SK-N-SH (cell line): ENCODE measurements around the gene ERC2.

ENCODE experiments used
- EP300 ChIP-seq, 2 experiments: IDR thresholded peaks; 2 replicates each; pipeline versions ENCODE4 v1.4.0 to v1.6.1; 2012; ENCODE audit warnings: borderline replicate concordance in 1 of 2, low read depth in 1 of 2, low read length in 1 of 2
- EZH2phosphoT487 ChIP-seq: fragments of 200-600 bp; sonication (generic); IDR thresholded peaks from 2 replicates; pipeline ENCODE4 v1.6.1; 2017; ENCODE audit warnings: low read depth, mixed run types, mild to moderate bottlenecking, antibody characterized with exemption, moderate library complexity, borderline replicate concordance
- GABPA ChIP-seq: IDR thresholded peaks from 2 replicates; pipeline ENCODE4 v1.4.0; 2012; ENCODE audit warnings: low read depth, mild to moderate bottlenecking
- MEF2A ChIP-seq: IDR thresholded peaks from 2 replicates; pipeline ENCODE4 v1.4.0; 2012; ENCODE audit warnings: low read depth, borderline replicate concordance
- MXI1 ChIP-seq: IDR thresholded peaks from 2 replicates; pipeline ENCODE4 v1.6.1; 2012; ENCODE audit warnings: mild to moderate bottlenecking, low read depth, low read length, improper control_type of control experiment
- NRF1 ChIP-seq: IDR thresholded peaks from 2 replicates; pipeline ENCODE4 v1.6.1; 2012; ENCODE audit warnings: low read depth, mild to moderate bottlenecking, low read length
- RAD21 ChIP-seq: IDR thresholded peaks from 2 replicates; pipeline ENCODE4 v1.6.1; 2012; ENCODE audit warnings: mild to moderate bottlenecking, low read length
- RCOR1 ChIP-seq: fragments of 150-350 bp; IDR thresholded peaks from 2 replicates; pipeline ENCODE4 v1.6.1; 2017; ENCODE audit warnings: antibody characterized with exemption, low read length
- SIN3A ChIP-seq: IDR thresholded peaks from 2 replicates; pipeline ENCODE4 v1.6.1; 2012; ENCODE audit warnings: low read depth, mild to moderate bottlenecking, low read length, moderate library complexity, borderline replicate concordance
- TCF12 ChIP-seq: IDR thresholded peaks from 2 replicates; pipeline ENCODE4 v1.4.0; 2012
- TF ChIP-seq, protein P1 (sequence below): IDR thresholded peaks from 2 replicates; pipeline ENCODE4 v1.6.1; 2012; ENCODE audit warnings: mild to moderate bottlenecking, low read depth, low read length, moderate library complexity

- TF ChIP-seq, protein P1, sequence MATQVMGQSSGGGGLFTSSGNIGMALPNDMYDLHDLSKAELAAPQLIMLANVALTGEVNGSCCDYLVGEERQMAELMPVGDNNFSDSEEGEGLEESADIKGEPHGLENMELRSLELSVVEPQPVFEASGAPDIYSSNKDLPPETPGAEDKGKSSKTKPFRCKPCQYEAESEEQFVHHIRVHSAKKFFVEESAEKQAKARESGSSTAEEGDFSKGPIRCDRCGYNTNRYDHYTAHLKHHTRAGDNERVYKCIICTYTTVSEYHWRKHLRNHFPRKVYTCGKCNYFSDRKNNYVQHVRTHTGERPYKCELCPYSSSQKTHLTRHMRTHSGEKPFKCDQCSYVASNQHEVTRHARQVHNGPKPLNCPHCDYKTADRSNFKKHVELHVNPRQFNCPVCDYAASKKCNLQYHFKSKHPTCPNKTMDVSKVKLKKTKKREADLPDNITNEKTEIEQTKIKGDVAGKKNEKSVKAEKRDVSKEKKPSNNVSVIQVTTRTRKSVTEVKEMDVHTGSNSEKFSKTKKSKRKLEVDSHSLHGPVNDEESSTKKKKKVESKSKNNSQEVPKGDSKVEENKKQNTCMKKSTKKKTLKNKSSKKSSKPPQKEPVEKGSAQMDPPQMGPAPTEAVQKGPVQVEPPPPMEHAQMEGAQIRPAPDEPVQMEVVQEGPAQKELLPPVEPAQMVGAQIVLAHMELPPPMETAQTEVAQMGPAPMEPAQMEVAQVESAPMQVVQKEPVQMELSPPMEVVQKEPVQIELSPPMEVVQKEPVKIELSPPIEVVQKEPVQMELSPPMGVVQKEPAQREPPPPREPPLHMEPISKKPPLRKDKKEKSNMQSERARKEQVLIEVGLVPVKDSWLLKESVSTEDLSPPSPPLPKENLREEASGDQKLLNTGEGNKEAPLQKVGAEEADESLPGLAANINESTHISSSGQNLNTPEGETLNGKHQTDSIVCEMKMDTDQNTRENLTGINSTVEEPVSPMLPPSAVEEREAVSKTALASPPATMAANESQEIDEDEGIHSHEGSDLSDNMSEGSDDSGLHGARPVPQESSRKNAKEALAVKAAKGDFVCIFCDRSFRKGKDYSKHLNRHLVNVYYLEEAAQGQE: no peak
- no peak for TF ChIP-seq EZH2phosphoT487
- no peak for TF ChIP-seq EP300 (IDR thresholded peaks at IDR 0.05; ENCODE audit: borderline replicate concordance in 1 of 2, low read depth in 1 of 2, low read length in 1 of 2)
- no peak for TF ChIP-seq MEF2A
- TF ChIP-seq TCF12: no peak
- no peak for TF ChIP-seq RAD21
- no peak for TF ChIP-seq SIN3A
- no peak for TF ChIP-seq NRF1
- TF ChIP-seq MXI1: no peak
- TF ChIP-seq RCOR1: no peak
- TF ChIP-seq GABPA: no peak
Observed at GRCh38 chr3:55619046-55619808, 849.0 kb downstream of the ERC2 start.
